Smooth muscle cell (in vitro differentiated cells): ENCODE data around the gene FUCA2. TPM values are rescaled to one million over a fixed set of nuclear protein-coding genes. Genes with fewer than 3 reads are reported as not detected.

Experiments
- DNase-seq: peaks from one replicate; lab custom pipeline; 2025; ENCODE audit not compliant: unreplicated experiment; lab: John Stamatoyannopoulos, UW
- H2AFZ ChIP-seq: fragments of 200-600 bp; sonication (generic); 2 replicates; pipeline ENCODE4 v1.6.0; 2016; ENCODE audit warnings: antibody characterized with exemption, low read depth, mild to moderate bottlenecking
- H3F3A ChIP-seq: fragments of 200-600 bp; sonication (generic); 2 replicates; pipeline ENCODE4 v1.6.0; 2017; ENCODE audit warnings: antibody characterized with exemption, low read depth
- H3K27ac ChIP-seq: fragments of 200-600 bp; sonication (generic); 2 replicates; pipeline ENCODE4 v1.5.1; 2016; ENCODE audit warnings: low read depth, mild to moderate bottlenecking
- H3K27me3 ChIP-seq: fragments of 200-600 bp; sonication (generic); 2 replicates; pipeline ENCODE4 v1.6.1; 2016; ENCODE audit warnings: low read depth, mild to moderate bottlenecking
- H3K36me3 ChIP-seq: fragments of 200-600 bp; sonication (generic); 2 replicates; pipeline ENCODE4 v1.5.1; 2016; ENCODE audit warnings: low read depth
- H3K4me1 ChIP-seq: fragments of 200-600 bp; sonication (generic); 2 replicates; pipeline ENCODE4 v1.5.1; 2016; ENCODE audit warnings: low read depth
- H3K4me2 ChIP-seq: fragments of 200-600 bp; sonication (generic); 2 replicates; pipeline ENCODE4 v1.6.0; 2016; ENCODE audit warnings: mild to moderate bottlenecking
- H3K4me3 ChIP-seq: fragments of 200-600 bp; sonication (generic); 2 replicates; pipeline ENCODE4 v1.5.1; 2016; ENCODE audit warnings: mild to moderate bottlenecking
- H3K79me2 ChIP-seq: fragments of 200-600 bp; sonication (generic); 2 replicates; pipeline ENCODE4 v1.6.0; 2016; ENCODE audit warnings: low read depth, mild to moderate bottlenecking
- H3K9ac ChIP-seq: fragments of 200-600 bp; sonication (generic); 2 replicates; pipeline ENCODE4 v1.6.0; 2016; ENCODE audit warnings: low read depth
- H3K9me3 ChIP-seq: fragments of 200-600 bp; sonication (generic); replicated peaks from 2 replicates; pipeline ENCODE4 v1.5.1; 2016; ENCODE audit warnings: low read depth
- H4K20me1 ChIP-seq: fragments of 200-600 bp; sonication (generic); 2 replicates; pipeline ENCODE4 v1.6.0; 2016; ENCODE audit warnings: low read depth
- WGBS: methylation state at CpG from one replicate; pipeline ENCODE4 v1.1.7; 2016; ENCODE audit warnings: low lambda C conversion rate; 5-methylcytosine and 5-hydroxymethylcytosine counted together
- polyA plus RNA-seq: library from polyadenylated mRNA; unstranded; fragments of >200 nt; fragmentation: Nextera tagmentation; extraction: Ambion mirVana; gene quantifications from 2 replicates; pipeline ENCODE4 v1.2.1, GENCODE V29; 2016
- total RNA-seq: library from RNA; depleted of rRNA; stranded (reverse); fragments of >200 nt; gene quantifications from 2 replicates; pipeline ENCODE4 v1.2.3, GENCODE V29; 2014
- TF ChIP-seq, protein P1 (sequence below): fragments of 200-600 bp; sonication (generic); IDR thresholded peaks from 2 replicates; pipeline ENCODE4 v1.5.1; 2017; ENCODE audit warnings: borderline replicate concordance, mild to moderate bottlenecking, antibody characterized with exemption; ENCODE audit not compliant: insufficient read depth, poor library complexity, severe bottlenecking

FUCA2 gene
- total and polyA plus RNA-seq, 2 experiments from 2014 or later = 42.7 to 82.5 TPM

DNA sequence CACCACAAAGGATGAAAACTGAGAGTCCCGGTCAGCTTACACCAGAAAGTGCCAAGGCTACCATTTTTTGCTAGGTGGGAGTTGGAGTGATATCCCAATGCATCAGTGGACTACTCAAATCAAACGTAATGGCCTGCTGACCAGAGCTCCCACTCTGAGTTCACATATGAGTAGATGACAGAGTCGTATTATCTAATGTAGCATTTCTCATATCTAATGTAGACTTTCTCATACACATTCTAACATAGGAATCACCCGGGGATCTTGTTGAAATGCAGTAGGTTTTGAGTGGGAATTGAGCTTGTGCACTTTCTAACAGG lies 38.4 kb upstream of the FUCA2 start:
- no peaks in the 10 kb centered on the region for H3K9me3 ChIP-seq
- 90% methylated on average over 4 of the region's 4 CpGs for WGBS
- TF ChIP-seq, protein P1, sequence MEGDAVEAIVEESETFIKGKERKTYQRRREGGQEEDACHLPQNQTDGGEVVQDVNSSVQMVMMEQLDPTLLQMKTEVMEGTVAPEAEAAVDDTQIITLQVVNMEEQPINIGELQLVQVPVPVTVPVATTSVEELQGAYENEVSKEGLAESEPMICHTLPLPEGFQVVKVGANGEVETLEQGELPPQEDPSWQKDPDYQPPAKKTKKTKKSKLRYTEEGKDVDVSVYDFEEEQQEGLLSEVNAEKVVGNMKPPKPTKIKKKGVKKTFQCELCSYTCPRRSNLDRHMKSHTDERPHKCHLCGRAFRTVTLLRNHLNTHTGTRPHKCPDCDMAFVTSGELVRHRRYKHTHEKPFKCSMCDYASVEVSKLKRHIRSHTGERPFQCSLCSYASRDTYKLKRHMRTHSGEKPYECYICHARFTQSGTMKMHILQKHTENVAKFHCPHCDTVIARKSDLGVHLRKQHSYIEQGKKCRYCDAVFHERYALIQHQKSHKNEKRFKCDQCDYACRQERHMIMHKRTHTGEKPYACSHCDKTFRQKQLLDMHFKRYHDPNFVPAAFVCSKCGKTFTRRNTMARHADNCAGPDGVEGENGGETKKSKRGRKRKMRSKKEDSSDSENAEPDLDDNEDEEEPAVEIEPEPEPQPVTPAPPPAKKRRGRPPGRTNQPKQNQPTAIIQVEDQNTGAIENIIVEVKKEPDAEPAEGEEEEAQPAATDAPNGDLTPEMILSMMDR = no peak
- H3K9ac ChIP-seq = no peak overlapping the region
- H3K4me2 ChIP-seq = no peak overlapping the region
- H2AFZ ChIP-seq = no peak overlapping the region
- no peak overlapping the region for H3K27ac ChIP-seq
- no peak overlapping the region for H3K4me3 ChIP-seq
- no peak for DNase-seq
- no peaks in the 10 kb centered on the region for H3K27me3 ChIP-seq
- no peaks in the 10 kb centered on the region for H3K79me2 ChIP-seq
- no peaks in the 10 kb centered on the region for H3F3A ChIP-seq
- no peaks in the 10 kb centered on the region for H4K20me1 ChIP-seq
- H3K4me1 ChIP-seq = no peaks in the 10 kb centered on the region
- H3K36me3 ChIP-seq = no peaks in the 10 kb centered on the region

DNA sequence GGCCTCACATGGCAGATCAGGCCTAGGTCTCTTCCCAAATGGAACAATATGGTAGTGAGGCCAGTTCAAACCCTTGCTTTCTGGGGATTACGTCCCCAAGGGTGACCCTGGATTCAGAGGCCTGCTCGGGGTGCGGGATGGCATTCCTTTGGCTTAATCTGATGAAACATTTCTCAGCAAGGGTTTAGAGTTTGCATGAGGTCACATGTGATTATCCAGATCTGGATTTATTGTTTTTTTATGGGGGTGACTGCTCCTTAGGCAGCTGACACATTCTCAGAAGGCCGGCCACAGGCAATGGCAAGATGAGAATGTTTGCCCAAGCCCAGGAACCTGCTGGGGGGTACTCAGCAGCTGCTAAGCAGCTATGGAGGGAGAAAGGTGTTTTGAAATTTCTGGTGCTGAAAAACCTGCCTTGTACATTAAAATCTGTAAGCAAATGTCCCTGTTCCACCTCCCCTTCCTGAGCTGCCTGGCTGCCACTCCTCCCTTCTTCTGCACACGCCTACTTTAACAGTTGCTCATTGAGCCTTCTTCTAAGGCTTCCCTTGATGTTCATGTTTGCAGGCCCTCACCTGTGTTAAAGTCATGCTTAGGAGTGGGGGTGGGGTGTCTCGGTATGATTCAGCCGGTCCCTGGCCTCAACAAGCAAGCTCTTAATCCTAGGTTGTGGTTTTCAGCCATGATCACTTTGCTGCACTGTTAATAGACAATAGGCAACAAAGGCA lies 37.9 kb upstream of the FUCA2 start:
- no peaks in the 10 kb centered on the region for H3K27me3 ChIP-seq
- H3K36me3 ChIP-seq = no peaks in the 10 kb centered on the region
- H3F3A ChIP-seq = no peaks in the 10 kb centered on the region
- no peak overlapping the region for H2AFZ ChIP-seq
- H3K4me3 ChIP-seq = no peak overlapping the region
- DNase-seq = no peak
- H3K4me1 ChIP-seq = no peaks in the 10 kb centered on the region
- no peak overlapping the region for H3K27ac ChIP-seq
- WGBS = 77% methylated on average over 7 of the region's 7 CpGs
- no peak overlapping the region for H3K4me2 ChIP-seq
- H3K9me3 ChIP-seq = no peaks in the 10 kb centered on the region
- no peaks in the 10 kb centered on the region for H4K20me1 ChIP-seq
- TF ChIP-seq, protein P1 = no peak
- no peaks in the 10 kb centered on the region for H3K79me2 ChIP-seq
- H3K9ac ChIP-seq = no peak overlapping the region

GRCh38 chr6:143546599-143546998 lies 35.1 kb upstream of the FUCA2 start:
- no peaks in the 10 kb centered on the region for H3K36me3 ChIP-seq
- H3K4me1 ChIP-seq = no peaks in the 10 kb centered on the region
- no peak overlapping the region for H3K4me2 ChIP-seq
- TF ChIP-seq, protein P1 = no peak
- H3K79me2 ChIP-seq = no peaks in the 10 kb centered on the region
- no peak overlapping the region for H2AFZ ChIP-seq
- no peak overlapping the region for H3K9ac ChIP-seq
- no peaks in the 10 kb centered on the region for H4K20me1 ChIP-seq
- H3F3A ChIP-seq = no peaks in the 10 kb centered on the region
- H3K4me3 ChIP-seq = no peak overlapping the region
- no peak for DNase-seq
- H3K9me3 ChIP-seq = no peaks in the 10 kb centered on the region
- H3K27me3 ChIP-seq = no peaks in the 10 kb centered on the region
- WGBS = over 99% methylated on average over 3 of the region's 3 CpGs
- no peak overlapping the region for H3K27ac ChIP-seq

DNA sequence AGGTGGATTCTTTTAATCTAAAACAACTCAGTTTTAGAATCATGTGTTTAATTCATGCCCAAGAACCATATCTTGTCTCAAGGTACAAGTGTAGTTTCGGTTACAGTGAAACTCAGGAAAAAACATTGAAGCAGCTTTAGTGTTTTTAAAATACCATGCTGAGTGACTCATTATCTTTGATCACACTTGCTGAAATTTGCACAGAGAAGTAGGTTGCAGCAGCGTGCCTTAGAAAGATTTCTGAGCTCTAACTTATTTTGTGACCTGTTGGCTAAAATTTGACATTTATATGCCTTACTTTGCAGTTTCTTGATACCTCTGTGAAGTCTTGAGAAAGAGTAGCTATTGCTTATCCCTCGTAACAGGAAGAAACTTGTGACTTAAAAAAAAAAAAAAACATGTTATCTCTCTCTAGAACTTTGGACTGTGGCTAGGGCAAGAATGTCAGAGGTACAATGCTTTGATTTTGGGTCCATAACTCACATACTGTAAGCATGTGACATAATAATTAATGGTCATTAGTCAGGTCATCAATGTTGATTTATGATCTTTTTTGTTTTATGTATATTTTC lies 34.5 kb upstream of the FUCA2 start:
- 62% methylated on average over 3 of the region's 3 CpGs for WGBS
- no peak overlapping the region for H3K9ac ChIP-seq
- TF ChIP-seq, protein P1 = no peak
- H3K9me3 ChIP-seq = no peaks in the 10 kb centered on the region
- no peak overlapping the region for H3K4me3 ChIP-seq
- no peaks in the 10 kb centered on the region for H3K4me1 ChIP-seq
- H3K27me3 ChIP-seq = no peaks in the 10 kb centered on the region
- H4K20me1 ChIP-seq = no peaks in the 10 kb centered on the region
- no peaks in the 10 kb centered on the region for H3K79me2 ChIP-seq
- H3K27ac ChIP-seq = no peak overlapping the region
- no peak overlapping the region for H2AFZ ChIP-seq
- H3K4me2 ChIP-seq = no peak overlapping the region
- no peaks in the 10 kb centered on the region for H3K36me3 ChIP-seq
- H3F3A ChIP-seq = no peaks in the 10 kb centered on the region
- DNase-seq = no peak
